CMK (cell line): ENCODE measurements around the gene PKM.
"Not testable (repeated sequence)": the region's sequence is repeated elsewhere in the genome, so short reads cannot be mapped to it uniquely, and the experiment has no call there.

Experiments
- DNase-seq: peaks from one replicate; pipeline ENCODE4 v3.0.0-alpha.2; 2010; ENCODE audit warnings: low read depth

Gene PKM

DNA sequence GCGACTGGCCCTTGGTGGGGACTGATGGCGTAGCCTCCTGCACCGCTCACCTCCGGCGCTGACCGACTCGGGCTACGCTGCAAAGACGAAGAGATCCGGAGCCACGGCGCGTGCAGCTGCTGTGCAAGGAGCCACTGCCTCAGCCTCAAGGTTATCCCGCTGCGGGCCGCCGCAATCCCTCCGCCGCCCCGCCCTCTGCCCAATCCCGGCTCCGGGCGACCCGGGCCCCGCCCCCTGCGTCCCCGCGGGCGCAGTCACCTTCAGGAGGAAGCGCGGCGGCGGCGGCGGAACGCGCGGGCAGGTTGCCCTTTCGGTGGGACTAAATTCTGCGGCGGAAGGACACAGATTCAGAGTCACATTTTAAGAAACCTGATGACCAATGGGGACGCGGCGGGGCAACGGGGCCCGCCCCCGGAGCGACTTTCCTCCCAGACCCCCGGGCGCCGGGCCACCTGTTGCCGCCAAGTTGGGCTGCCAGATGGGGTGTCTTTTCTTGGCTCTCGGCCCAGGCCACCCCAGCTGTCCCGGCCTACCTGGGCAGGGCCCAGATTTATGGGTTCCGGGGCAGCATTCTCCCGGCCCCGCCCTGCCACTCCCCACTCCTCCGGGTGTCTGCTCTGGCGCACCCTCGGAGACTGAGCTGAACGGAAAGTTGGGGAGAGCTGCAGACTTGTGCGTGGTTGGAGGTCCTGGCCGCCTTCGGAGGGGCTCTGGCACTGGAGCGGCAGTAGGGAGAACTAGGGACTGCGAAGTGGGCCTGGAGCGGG lies at the start of gene PKM:
TSS of gene PKM (minus strand) at position 125 of the 767 bp plus-strand sequence. CDS start 12,093 bp downstream, outside the sequence.
- peak; percentile 98 for DNase-seq

- DNase-seq: no peak
Measured at GRCh38 chr15:72280751-72281150, 49.8 kb upstream of the PKM start.

DNA sequence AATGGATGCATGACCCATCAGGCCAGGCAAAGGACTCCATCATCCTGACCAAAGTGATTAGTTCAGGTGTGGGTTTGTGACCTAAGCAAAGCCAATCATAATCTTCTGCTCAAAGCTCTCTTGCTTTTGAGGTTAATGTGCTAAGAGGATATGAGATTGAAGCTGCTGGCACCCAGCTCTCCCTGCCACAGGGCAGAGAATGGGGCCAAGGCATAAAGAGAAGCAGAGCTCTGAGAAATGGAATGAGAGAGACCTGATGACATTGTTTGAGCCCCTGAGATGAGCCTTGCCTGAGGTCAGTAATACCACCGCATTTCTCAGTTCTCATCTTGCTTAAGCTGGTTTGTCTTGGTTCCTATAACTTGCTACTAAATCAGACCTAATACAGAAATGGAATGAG lies 47.7 kb upstream of the PKM start:
- no peak for DNase-seq

DNA sequence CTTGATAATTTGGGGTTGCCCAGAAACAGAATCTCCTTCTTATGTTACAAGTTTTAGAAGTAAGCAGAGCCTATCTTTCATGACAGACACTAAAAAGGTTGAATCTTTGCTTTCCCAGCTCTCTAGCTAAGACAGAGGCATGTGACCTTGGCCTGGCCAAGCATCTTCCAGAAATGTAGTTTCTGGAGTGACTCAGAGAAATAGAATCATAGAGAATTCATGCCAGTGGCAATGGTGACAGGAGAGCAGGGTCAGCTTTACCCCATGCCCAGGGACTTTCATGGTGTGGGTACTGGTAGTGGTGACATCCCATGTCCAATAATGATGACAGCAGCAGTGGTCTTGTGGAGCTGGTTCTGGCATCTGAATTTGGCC lies 45.3 kb upstream of the PKM start:
- DNase-seq: no peak

DNA sequence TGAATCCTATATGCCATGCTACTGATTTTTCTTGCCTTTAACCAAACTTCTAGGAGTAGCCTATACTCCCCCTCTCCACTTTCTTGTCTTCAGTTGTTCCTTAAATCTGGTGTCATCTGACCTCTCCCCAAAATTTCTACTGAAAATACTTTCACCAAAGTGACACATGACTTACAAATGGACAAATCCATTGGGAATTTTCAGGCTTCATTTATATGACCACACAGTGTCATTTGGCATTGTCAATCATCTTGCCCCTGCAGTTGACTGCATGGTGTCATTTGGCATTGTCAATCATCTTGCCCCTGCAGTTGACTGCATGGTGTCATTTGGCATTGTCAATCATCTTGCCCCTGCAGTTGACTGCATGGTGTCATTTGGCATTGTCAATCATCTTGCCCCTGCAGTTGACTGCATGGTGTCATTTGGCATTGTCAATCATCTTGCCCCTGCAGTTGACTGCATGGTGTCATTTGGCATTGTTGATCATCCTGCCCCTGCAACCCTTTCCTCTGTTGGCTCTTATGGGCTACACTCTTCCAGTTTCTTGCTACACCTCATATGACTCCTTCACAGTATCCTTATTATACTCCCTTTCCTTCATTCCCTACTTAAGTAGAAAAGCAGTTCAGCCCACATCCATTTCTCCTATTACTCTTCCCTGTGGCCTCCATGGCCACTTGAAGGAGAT lies 44.8 kb upstream of the PKM start:
- DNase-seq: not testable (repeated sequence)

GRCh38 chr15:72272997-72273352 lies 42.0 kb upstream of the PKM start:
- DNase-seq: no peak

DNA sequence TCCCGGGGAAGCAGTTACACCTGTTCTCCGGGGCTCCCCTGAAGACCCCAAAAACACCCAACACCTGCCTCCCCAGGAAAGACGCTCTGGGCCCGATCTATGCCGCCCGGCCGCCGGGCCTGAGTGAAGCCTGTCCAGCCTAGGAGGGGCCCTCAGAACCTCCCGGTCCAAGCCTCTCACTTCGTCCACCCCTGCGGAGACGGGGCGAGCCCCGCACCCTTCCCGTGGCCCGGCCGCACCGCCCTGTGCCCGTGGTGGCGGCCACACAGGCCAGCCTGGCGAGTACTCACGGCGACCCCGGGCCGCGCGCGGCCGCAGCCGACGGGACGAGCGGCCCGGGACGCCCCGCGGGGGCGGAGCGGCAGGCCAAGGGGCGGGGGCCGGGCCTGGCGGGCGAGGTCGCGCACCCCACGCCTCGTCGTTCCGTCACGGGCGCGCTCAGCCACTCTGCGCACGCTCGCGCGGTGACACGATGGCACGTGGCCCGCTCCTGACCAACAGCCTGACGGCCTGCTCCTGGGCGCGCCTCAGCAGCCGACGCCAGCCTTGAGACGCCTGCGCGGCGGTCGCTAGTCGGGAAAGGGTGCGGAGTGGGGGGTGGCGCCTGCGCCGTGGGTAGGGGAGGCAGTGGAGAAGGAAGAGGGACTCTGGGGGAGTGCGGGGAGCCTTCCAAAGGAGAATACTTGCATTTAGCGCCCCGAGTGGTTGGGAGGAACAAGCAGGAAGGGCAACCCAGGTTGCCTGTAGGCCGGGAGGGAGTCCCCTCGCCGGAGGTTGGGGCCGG lies 41.4 kb upstream of the PKM start, which contains the start of gene PARP6:
TSS of gene PARP6 (minus strand) at position 342 of the 784 bp plus-strand sequence. CDS start 5,077 bp downstream, outside the sequence.
- DNase-seq: peak; percentile 98

DNA sequence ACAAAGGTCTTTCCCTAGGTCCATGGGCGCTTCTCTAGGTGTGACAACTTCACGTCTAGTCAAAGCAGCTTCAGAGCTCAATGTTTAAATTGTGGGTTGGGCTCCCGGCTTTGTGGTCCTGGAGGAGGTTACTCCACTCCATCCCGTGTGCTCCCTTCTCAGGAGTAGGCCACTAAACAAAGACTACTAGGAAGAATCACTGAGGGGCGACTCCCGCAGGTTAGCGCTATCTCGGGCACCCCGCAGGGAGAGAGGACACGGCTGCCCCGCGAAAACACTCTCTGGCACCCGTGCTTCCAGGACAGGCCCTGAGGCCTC lies 40.9 kb upstream of the PKM start:
- peak; percentile 21 for DNase-seq

DNA sequence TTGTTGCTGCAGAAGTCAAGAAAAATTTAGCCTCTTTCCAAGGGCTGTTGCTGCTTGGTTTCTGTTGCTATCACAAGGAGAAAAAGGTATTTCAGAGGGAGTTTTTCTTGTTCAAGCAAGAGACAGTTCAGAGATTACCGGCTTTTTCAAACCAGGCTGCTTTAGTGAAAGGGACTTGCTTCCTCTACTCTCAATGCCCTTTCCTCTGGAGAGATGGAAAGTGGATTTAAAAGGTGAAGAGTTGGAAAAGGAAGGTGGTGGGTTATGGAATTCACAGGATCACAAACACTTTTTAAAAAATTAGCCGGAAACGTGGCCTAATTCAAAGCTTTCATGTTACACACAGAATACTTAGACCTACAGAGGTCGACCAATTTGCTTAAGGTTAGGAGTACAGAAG lies 40.2 kb upstream of the PKM start:
- DNase-seq: no peak

DNA sequence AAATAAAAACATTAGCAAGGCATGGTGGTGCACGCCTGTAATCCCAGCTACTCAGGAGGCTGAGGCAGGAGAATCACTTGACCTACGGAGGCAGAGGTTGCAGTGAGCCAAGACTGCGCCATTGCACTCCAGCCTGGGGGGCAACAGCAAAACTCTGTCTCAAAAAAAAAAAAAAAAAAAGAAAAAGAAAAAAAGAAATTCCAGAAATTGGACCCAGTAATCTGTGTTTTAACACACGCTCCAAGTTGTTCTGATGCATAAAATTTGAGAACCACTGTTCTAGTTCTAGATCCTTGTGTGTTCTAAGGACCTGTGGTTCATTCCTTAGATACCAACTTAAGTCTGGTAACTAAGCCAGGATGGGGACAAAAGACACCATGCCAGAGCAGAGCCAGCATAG lies 38.7 kb upstream of the PKM start:
- DNase-seq: no peak

GRCh38 chr15:72265031-72265430 lies 34.0 kb upstream of the PKM start:
- no peak for DNase-seq

DNA sequence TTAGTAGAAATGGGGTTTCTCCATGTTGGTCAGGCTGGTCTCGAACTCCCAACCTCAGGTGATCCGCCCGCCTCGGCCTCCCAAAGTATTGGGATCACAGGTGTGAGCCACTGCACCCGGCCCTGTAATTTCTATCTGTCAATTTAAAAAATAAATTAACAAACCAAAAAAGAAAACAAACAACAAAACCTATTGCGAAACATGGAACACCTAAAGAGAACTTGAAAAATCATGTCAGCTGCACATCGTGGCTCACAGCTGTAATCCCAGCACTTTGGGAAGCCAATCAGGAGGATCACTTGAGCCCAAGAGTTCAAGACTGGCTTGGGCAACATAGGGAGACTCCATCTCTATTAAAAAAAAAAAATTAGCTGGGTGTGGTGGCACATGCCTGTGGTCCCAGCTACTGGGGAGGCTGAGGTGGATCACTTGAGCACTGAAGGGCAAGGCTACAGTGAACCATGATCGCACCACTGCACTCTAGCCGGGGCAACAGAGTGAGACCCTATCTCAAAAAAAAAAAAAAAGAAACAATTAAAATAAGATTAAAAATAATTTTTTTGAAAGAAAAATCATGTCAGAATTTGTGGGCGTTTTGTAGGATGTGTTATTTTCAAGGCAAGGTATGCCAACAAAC lies 21.8 kb upstream of the PKM start:
- DNase-seq: no peak

- DNase-seq: no peak
Measured at GRCh38 chr15:72249142-72249810, 18.3 kb upstream of the PKM start.

GRCh38 chr15:72248514-72248913 lies 17.5 kb upstream of the PKM start:
- DNase-seq: no peak

GRCh38 chr15:72242775-72243370 lies 11.9 kb upstream of the PKM start:
- no peak for DNase-seq

- no peak for DNase-seq
Measured at GRCh38 chr15:72239652-72240051, 8.7 kb upstream of the PKM start.

DNA sequence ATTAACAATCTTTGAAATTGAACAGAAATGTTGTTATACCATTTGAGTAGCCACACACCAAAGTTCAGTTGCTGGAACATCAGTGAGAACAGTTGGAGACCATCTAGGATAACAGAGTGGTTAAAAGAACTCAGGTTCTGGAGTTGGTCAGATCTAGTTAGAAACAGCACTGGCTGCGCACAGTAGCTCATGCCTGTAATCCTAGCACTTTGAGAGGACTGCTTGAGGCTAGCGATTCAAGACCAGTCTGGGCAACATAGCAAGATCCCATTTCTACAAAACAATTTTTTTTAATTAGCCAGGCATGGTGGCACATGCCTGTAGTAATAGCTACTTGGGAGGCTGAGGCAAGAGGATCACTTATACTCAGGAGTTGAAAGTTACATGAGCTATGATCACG lies 7.6 kb upstream of the PKM start:
- DNase-seq: no peak

- no peak for DNase-seq
Measured at GRCh38 chr15:72237853-72238224, 6.8 kb upstream of the PKM start.

GRCh38 chr15:72237029-72237852 lies 6.3 kb upstream of the PKM start:
- DNase-seq: peak; percentile 95

DNA sequence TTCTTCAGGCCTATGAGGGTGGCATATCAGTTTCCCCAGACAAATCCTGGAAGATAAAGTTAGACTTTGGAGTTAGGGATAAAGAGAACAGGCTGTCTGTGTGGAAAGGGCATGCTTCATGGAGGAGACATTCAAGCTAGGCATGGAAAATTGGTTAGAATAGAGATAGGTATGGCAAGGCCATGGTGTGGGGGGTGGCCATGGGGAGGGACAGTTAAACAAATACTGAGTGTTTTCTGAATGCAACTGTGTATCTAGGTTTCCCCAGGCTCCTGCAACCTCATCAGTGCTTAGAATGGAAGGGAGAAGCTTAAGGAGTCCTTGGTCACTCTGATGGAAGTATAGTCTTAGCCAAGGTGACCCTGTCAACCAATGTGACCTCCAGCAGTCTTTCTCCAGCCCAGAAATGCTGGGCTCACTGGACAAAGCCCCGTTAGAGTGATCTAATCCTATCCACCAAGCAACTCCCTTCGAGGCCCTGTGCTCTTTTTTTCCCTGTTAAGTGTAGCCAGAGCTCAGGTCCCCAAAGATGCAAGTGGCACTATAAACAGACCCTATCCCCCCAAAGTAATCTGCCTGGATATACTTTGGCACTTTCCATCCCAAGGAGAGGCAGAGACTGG lies 5.5 kb upstream of the PKM start:
- no peak for DNase-seq
